HG02943 (cell line): Measurements from ENCODE around the gene MCM6.
"Not testable (repeated sequence)": the region's sequence is repeated elsewhere in the genome, so short reads cannot be mapped to it uniquely, and the experiment has no call there.

Source experiments
- ATAC-seq: cut with Tn5 transposase; IDR thresholded peaks from one replicate; pipeline ENCODE4 v1.9.1; 2021; ENCODE audit warnings: mild to moderate bottlenecking, low read depth, moderate library complexity; ENCODE audit not compliant: unreplicated experiment

The MCM6 gene

DNA sequence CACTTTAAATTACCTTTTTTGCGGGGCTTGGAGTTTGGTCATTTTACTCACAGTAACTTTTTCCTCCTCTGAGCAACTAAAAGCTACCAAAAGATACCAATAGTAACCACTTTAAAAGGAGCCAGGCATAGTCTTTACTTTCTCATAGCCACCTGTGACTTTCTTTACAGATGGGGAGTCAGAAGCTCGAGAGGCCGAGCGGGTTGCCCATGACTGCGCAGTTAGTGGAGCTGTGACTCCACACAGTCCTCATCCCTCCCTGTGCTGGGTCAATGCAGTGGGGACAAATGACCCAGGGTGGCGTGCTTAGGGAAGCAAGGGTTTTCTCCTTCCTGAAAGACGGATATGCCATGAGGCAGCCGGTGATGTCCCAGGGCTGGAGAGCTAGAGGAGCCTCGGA lies 51.1 kb downstream of the MCM6 start:
- no peak for ATAC-seq

DNA sequence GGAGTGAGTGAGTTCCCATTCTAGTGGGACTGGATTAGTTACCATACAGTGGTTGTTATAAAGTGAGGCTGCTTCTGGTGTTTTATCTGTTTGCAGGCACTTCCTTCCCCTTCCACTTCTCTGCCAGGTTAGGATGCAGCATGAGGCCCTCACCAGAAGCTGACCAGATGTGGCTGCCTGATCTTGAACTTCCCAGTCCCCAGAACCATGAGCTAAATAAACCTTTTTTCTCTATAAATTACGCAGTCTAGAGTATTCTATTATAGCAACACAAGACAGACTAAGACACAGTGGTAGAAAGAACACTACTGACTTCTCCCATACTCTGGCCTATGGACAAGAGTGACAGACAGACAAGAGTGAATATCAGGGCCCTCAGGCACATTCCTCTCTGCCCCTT lies 53.4 kb downstream of the MCM6 start:
- ATAC-seq, result no peak

DNA sequence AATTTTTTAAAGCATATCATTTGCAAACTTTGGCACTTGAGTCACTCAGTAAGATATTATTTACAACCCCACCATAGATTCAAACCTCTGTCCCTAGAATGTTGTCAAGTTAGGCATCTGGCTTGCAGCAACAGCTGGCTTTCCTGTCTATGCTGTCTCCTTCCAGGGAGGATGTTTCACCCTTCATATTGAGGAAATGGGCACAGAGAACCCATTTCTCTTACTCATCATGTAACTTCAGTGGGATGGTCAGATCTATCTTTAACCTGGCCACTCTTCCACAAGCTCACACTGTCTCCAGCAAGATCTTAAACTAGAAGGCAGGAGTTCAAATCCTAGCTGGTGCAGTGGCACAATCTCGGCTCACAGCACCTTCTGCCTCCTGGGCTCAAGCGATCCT lies 55.1 kb downstream of the MCM6 start:
- ATAC-seq, result no peak

DNA sequence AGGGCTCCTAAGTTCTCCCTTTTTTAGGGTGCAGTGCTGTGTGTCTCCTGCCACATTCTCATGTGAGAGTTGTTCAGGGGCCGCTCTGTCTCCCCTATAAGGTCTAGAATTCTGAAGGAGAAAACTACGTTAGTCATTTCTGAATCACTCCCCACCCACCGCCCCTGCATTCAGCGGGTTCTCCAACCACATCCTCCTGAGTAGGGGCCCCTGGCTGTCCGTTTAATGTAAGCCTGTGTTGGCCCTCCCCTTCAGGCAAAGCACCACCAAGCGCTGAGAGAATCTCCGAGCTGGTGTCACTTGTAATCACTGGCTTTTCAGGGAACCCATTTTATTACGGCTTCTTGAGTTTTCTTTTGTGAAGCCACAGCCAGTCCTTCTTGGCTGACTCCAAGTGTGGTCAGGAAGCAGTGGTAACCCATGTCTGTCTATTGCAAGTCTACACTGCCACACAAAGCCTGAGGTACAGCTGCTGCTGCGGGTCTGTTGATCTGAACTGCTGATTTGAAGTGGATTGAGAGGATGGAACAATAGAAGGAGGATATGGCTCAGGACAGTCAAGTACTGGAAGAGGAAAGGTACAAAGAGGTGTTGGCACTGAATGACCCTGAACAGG lies 56.1 kb downstream of the MCM6 start:
- peak; percentile 64 for ATAC-seq

DNA sequence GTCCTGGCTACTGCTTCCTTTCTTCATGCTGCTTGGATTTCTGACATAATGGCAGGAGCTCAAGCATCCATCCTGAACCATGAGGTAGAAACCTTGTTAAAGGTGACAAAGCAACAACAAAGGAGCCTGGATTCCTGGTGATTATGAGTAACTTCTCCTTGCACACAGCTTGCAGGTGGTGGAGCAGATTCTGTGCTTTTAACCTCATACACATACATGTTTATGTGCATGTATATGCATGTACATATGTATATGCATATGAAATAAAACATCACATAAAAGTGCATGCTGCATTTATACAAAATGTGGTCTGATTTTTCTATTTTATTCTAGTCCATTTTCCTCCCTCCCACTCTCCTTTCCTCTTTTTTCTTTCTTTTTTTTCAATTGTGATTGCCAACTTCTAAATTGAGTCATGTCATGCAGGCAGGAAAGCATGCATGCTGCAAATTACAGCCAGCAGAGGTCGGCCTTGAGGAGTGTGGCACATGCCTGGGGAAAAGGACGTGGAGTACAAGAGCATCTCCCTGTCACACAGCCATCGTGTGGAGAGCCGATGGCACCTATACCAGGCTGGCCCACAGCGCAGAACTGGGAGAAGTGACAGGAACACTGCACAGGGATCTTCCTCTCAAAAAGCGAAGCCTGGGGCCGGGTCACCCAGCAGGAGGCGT lies 57.2 kb downstream of the MCM6 start:
- ATAC-seq, result no peak

DNA sequence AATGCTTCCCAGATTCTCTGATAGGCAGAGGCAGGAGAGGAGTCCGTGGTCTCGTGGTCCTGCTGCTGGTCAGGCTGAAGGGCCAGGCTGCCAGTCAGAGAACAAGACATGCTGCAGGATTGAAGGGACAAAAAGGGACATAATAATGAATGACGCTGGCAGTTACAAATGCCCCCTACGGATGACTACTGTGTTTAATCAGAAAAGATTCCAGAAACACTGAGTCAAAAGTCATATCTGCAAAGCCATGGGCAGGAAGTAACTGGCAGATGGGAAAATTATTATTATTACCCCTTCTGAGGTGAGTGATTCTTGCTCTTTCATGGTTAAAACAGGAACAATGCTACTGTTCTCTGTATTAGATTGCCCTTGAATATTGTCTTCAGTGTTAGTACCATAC lies 58.3 kb downstream of the MCM6 start:
- ATAC-seq, result no peak

DNA sequence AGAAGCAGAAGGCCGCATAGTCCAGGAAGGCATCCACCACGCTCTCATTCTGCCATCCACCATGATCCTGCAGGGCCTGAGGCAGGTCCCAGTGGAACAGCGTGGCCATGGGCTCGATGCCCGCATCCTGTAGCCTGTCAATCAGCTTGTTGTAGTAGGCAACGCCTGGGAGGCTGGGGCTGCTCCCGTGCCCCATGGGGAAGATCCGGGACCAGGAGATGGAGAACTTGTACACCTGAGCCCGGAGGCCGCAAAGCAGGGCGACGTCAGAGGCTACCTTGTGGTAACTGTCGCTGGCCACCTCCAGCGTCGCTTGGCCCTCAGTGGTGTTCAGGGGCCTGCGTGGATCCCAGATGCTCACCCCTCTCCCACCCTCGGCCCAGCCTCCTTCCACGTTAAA lies 58.8 kb downstream of the MCM6 start:
- ATAC-seq, result no peak

DNA sequence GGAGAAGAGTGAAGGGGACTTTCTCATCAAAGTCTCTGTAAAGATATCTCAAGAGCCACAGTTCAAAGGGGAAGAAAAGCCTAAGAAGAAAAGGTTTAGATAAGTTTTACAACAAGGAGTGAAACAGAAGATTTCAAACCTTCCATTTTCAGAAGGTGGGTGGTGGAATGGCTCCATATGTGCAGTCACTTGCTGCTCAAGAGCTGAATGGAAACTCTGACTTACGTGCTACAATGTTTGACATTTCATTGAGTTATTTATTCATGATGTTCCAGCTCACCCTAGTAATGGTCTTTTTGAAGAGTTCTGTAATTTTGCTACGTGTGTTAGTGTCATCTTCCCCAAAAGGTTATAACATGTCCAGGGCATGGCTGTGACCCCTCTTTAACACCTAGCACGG lies 61.0 kb downstream of the MCM6 start:
- no peak for ATAC-seq

DNA sequence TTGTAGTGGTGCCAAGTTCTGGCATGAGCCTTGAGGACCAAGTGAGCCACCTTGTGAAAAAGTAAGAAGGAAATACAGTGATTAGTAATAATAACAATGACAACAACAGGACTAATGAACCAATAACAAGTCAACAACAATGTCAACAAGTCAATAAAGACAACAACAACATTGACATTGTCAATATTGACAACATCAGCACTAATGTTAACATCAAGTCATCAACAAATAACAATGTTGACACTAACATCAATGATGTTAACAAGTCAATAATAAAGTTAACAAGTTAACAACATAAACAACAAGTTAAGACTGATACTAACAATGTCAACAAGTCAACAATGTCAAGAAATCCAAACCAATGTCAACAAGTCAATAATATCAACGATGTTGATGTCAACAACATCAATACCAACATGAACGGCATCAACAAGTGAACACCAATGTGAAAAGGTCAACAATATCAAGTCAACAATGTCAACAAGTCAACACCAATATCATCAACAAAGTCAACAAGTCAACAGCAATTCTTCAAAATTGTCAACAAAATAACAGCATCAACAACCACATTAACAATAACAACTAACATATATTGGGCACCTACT lies 63.2 kb downstream of the MCM6 start:
- no peak for ATAC-seq

DNA sequence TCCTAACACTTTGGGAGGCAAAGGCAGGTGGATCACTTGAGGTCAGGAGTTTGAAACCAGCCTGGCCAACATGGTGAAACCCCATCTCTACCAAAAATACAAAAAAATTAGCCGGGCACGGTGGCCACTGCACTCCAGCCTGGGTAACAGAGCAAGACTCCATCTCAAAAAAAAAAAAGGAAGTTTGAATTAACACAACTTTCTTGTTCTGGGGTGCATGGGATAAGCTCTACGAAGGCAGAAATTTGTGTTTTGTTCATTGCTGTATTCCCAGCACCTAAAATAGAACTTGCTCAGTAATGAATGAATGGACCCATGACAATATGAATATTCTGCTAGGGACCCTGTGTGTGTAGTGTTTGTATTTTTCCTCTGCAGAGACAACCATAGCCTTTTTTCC lies 68.4 kb downstream of the MCM6 start:
- not testable (repeated sequence) for ATAC-seq

DNA sequence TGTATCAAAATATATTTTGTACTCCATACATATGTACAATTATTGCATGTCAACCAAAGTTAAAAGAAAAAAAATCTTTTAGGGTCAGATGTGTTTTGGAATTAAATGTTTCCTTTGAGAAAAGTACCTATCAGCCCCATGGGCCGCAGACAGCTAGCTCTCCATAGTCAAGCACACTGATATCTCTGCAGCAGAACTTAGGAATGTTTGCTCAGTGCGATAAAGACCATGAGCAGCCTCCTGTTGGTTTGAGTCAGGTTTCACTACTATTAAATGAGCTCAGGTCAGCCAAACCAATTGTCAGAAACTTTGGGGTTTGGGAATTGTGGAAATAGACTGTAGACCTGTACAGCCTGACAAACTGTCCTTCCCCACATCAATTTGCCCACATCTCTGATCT lies 73.0 kb downstream of the MCM6 start:
- ATAC-seq, result no peak

DNA sequence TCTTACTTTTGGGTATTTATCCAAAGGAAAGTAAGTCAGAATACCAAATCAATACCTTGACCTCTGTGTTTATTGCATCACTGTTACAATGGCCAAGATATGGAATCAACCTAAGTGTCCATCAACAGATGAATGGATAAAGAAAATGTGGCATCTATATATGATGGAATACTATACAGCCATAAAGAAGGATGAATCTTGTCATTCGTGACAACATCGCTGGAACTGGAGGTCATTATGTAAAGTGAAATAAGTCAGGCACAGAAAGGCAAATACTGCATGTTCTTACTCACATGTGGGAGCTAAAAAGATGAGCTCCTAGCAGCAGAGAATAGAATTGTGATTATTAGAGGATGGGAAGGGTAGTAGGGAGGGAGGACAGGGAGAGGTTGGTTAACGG lies 73.9 kb downstream of the MCM6 start:
- no peak for ATAC-seq

DNA sequence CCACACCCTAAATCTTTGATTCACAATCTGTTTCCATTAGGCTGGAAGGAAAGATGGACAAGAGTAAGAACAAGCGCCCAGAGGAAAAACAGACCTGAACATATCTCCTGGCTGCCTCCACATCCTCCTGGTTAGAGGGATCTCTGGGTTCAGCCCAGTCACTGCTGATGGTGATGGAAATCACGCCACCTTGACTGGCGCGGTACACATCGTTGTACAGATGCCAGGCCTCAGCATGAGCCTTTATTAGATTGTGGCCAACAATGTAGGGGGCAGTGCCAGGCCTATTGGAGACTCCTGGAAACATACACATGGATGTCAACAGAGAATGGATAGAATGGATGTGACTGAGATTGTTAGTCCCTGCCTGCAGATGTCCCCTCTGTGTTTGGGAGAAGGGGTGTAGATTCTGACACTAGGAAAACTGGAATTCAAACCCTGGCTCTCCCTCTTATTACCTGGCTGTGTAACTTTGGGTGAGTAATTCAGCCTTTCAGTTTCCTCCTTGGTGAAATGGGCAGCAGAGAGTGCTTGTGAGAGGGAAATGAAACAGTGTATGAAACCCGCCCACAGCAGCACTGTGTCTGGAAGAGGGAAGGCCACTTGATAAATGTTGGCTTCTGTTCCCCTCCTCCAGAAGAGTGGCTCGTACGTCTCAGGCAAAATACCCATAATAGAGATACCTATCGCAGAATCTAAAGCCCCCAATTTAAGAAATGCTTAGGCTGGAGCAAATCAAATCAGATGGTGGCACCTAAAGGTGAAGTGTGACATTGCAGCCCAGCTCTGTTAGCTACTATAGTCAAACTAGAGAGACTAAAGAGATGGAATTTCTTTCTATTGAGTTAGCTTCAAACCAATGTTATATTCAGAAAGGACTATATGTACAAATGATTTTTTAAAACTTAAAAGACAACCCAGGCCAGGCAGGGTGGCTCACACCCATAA lies 75.5 kb downstream of the MCM6 start:
- ATAC-seq, result no peak

DNA sequence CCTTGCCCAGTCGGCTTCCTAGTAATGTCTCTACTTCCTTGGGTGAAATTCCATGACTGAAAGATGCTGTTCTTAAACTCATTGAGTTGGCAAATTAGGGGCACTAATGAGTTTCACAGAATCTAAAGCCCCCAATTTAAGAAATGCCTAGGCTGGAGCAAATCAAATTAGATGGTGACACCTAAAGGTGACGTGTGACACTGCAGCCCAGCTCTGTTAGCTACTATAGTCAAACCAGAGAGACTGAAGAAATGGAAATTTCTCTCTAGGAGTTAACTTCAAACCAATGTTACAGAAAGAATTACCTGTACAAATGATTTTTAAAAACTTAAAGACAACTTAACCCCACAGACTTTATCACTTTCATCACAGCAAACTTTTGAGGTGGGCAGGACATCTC lies 76.5 kb downstream of the MCM6 start:
- ATAC-seq, result no peak

DNA sequence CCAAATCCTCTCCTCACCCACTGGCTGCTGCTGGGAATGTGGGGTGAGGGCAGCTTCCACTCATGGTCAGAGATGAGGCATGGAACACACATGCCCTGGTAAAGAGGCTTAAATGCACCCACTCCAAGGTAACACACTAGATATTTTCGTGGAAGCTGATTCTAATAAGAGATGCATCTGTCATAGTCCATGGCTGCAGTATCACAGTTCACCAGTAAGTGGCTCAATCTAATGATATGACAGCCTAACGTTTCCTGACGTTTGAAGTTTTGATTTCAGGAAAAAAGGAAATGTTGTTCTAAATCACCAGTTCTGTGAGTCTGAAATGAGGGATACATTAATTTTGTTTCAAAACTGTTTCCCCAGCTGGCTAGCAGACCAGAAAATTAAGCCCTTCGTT lies 77.5 kb downstream of the MCM6 start:
- no peak for ATAC-seq

DNA sequence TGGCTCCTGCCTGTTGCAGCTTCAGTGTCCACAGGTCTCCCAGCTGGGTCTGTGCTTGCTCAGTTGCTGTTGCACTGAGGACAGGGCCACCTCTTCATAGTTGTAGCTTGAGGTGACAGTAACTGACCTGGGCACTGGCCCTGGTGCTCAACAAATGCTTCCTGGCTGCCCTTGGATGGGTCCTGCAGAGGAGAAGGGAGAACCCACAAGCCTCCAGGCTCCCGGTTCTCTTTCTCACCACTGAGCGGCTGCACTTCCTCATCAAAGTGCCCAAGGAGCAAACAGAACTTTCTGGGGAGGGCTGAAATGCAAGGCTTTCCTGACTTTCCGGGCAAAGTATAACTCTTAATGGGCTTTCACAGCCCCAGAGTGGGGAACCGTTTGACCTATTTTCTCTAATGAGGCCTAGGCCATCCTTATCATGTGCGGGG lies 78.0 kb downstream of the MCM6 start:
- no peak for ATAC-seq

DNA sequence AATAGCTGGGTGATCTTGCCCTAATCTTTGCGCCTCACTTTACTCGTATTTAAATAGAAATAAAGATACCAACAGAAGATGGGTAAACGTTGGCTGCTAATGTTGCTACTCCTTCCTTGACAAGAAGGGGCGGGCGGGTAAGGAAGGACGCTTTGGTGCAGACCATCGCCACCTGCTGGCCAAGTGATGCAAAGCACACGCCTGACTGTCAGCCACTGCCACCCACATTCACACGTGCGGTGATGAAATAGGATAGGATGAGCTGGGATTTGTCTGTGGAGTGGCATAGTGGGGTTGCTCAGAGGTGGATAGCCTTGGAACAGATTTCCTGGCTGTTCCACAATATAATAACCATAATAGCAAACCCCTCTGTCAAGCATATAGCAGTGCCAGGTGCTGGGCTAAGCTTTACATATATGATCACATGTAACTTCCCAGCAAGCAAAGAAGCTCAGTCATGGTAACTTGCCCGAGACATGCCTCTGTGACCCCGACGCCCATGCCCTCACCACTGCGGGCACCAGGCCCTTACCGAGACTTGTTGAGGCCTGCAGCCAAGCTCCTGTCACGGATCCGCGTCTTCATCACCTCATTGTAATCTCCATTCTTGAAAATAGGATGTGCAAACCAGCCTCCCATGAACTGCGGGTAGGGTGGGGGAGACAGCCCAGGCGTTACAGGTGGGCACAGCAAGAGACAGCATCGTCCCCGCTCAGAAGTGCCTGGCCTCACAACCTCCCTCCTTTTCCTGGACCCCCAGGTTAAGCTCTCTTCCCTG lies 78.6 kb downstream of the MCM6 start:
- ATAC-seq, result peak; percentile 78

DNA sequence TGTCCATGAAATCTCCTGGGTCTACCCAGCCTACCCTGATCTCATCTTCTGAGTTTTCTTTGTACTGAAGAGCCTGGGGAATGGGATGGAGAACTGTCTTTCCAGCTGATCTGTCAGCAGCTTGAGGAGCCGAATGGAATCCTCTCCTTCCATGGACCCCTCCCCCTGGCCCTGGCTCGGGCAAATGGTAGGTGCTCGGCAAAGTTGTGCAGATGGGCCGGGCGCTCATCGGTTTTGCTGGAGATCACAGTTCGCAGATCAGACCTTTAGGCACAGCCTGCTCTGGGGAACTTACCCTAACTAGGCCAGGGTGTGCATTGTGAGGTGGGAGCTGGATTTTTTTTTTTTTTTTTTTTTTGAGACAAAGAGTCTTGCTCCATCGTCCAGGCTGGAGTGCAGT lies 79.6 kb downstream of the MCM6 start:
- ATAC-seq, result no peak

DNA sequence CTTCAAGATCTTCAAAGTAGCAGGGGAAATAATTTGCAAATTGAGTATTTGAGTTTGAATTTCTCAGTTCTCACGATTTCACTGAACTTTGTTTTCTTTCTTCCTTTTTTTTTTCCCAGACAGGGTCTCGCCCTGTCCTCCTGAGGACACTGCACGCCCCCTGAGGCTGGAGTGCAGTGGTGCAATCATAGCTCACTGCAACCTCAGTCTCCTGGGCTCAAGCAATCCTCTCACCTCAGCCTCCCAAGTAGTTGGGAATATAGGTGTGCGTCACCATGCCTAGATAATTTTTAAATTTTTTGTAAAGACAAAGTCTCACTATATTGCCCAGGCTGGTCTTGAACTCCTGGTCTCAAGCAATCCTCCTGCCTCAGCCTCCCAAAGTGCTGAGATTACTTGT lies 80.6 kb downstream of the MCM6 start:
- not testable (repeated sequence) for ATAC-seq

DNA sequence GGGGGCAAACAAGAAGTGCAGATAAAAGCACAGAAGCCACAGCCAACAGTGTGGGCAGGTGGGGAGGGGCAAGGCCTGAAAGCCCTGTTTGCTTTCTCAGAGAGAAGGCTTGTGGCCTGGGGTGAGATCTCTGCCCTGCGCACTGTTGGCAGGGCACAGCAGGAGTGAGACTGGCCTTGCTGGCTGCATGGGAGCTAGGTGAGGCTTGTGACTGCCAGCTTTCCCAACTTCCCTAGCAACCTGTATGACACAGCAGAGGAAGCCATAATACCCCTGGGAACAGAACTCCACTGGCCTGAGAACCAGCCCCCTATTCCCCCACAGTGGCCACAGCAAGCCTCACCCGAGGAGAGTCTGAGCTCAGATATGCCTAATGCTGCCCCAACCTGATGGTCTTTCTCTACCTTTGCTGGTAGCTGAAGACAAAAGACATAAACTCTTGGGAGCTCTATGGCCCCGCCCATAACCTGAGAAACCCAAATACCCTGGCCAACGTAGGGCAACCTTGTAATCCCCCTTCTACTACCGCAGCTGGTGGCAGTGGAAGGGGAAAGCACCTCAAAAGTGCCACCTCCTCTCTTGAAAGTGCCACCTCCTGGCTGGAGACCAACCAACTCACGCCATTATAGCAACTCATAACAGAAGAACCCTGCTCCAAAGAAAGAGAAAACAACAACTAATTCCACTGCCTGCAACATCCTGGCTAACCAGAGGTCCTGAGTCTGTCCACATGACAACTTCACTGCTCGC lies 83.7 kb downstream of the MCM6 start:
- no peak for ATAC-seq
